ENCODE measurements around the gene CCDC179. TPM values are rescaled to one million over a fixed set of nuclear protein-coding genes. Genes with fewer than 3 reads are reported as not detected.

The CCDC179 gene
- total RNA-seq, 1 donor, result not detected

GRCh38 chr11:22809893-22810292, 50.4 kb downstream of the CCDC179 start:
- H3K9me3 ChIP-seq (ENCODE audit: low read depth, low read length), result no peaks in the 10 kb centered on the region
- H4K20me1 ChIP-seq (ENCODE audit: insufficient read depth, low read length), result no peaks in the 10 kb centered on the region
- no peaks in the 10 kb centered on the region for H3K79me2 ChIP-seq (ENCODE audit: insufficient read depth, low read length)
- no peak overlapping the region for H3K4me3 ChIP-seq (ENCODE audit: insufficient read depth, low read length)
- no peak overlapping the region for H3K4me2 ChIP-seq (ENCODE audit: insufficient read depth, low read length)
- no peak overlapping the region for H2AFZ ChIP-seq (ENCODE audit: low read length)
- TF ChIP-seq, protein P1, sequence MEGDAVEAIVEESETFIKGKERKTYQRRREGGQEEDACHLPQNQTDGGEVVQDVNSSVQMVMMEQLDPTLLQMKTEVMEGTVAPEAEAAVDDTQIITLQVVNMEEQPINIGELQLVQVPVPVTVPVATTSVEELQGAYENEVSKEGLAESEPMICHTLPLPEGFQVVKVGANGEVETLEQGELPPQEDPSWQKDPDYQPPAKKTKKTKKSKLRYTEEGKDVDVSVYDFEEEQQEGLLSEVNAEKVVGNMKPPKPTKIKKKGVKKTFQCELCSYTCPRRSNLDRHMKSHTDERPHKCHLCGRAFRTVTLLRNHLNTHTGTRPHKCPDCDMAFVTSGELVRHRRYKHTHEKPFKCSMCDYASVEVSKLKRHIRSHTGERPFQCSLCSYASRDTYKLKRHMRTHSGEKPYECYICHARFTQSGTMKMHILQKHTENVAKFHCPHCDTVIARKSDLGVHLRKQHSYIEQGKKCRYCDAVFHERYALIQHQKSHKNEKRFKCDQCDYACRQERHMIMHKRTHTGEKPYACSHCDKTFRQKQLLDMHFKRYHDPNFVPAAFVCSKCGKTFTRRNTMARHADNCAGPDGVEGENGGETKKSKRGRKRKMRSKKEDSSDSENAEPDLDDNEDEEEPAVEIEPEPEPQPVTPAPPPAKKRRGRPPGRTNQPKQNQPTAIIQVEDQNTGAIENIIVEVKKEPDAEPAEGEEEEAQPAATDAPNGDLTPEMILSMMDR (IDR thresholded peaks at IDR 0.05; ENCODE audit: extremely low read depth, low read depth, low read length), result no peak
- no peaks in the 10 kb centered on the region for H3K4me1 ChIP-seq (ENCODE audit: insufficient read depth, low read length)
- no peak overlapping the region for H3K27ac ChIP-seq (ENCODE audit: low read depth, low read length)
- no peaks in the 10 kb centered on the region for H3K36me3 ChIP-seq (ENCODE audit: insufficient read depth, low read length)
- no peak for DNase-seq (ENCODE audit: insufficient read length, low spot score, missing footprints)
- H3K27me3 ChIP-seq (ENCODE audit: insufficient read depth, low read length), result no peaks in the 10 kb centered on the region

GRCh38 chr11:22808571-22809197, 51.6 kb downstream of the CCDC179 start:
- Histone ChIP-seq H3K9me3 (ENCODE audit: low read depth, low read length) (no peaks in the 10 kb centered on the region), H3K36me3 (ENCODE audit: insufficient read depth, low read length) (no peaks in the 10 kb centered on the region), H4K20me1 (ENCODE audit: insufficient read depth, low read length) (no peaks in the 10 kb centered on the region), H3K4me3 (ENCODE audit: insufficient read depth, low read length) (no peak overlapping the region), H3K4me1 (ENCODE audit: insufficient read depth, low read length) (no peaks in the 10 kb centered on the region), H3K27me3 (ENCODE audit: insufficient read depth, low read length) (no peaks in the 10 kb centered on the region), H3K79me2 (ENCODE audit: insufficient read depth, low read length) (no peaks in the 10 kb centered on the region), H2AFZ (ENCODE audit: low read length) (no peak overlapping the region), H3K27ac (ENCODE audit: low read depth, low read length) (no peak overlapping the region), H3K4me2 (ENCODE audit: insufficient read depth, low read length) (no peak overlapping the region)
- no peak for DNase-seq (ENCODE audit: insufficient read length, low spot score, missing footprints)
- TF ChIP-seq, protein P1 (IDR thresholded peaks at IDR 0.05; ENCODE audit: extremely low read depth, low read depth, low read length), result no peak

GRCh38 chr11:22807855-22808570, 52.3 kb downstream of the CCDC179 start:
- Histone ChIP-seq H3K79me2 (ENCODE audit: insufficient read depth, low read length) (no peaks in the 10 kb centered on the region), H3K27me3 (ENCODE audit: insufficient read depth, low read length) (no peaks in the 10 kb centered on the region), H3K36me3 (ENCODE audit: insufficient read depth, low read length) (no peaks in the 10 kb centered on the region), H3K4me2 (ENCODE audit: insufficient read depth, low read length) (no peak overlapping the region), H3K4me1 (ENCODE audit: insufficient read depth, low read length) (no peaks in the 10 kb centered on the region), H3K27ac (ENCODE audit: low read depth, low read length) (no peak overlapping the region), H3K9me3 (ENCODE audit: low read depth, low read length) (no peaks in the 10 kb centered on the region), H2AFZ (ENCODE audit: low read length) (no peak overlapping the region), H4K20me1 (ENCODE audit: insufficient read depth, low read length) (no peaks in the 10 kb centered on the region), H3K4me3 (ENCODE audit: insufficient read depth, low read length) (no peak overlapping the region)
- no peak for DNase-seq (ENCODE audit: insufficient read length, low spot score, missing footprints)
- TF ChIP-seq, protein P1 (IDR thresholded peaks at IDR 0.05; ENCODE audit: extremely low read depth, low read depth, low read length), result no peak

- TF ChIP-seq, protein P1 (IDR thresholded peaks at IDR 0.05; ENCODE audit: extremely low read depth, low read depth, low read length), result no peak
- Histone ChIP-seq H3K4me3 (ENCODE audit: insufficient read depth, low read length) (no peak overlapping the region), H3K79me2 (ENCODE audit: insufficient read depth, low read length) (no peaks in the 10 kb centered on the region), H3K27me3 (ENCODE audit: insufficient read depth, low read length) (no peaks in the 10 kb centered on the region), H3K9me3 (ENCODE audit: low read depth, low read length) (no peaks in the 10 kb centered on the region), H2AFZ (ENCODE audit: low read length) (no peak overlapping the region), H3K27ac (ENCODE audit: low read depth, low read length) (no peak overlapping the region), H4K20me1 (ENCODE audit: insufficient read depth, low read length) (no peaks in the 10 kb centered on the region), H3K36me3 (ENCODE audit: insufficient read depth, low read length) (no peaks in the 10 kb centered on the region), H3K4me1 (ENCODE audit: insufficient read depth, low read length) (no peaks in the 10 kb centered on the region), H3K4me2 (ENCODE audit: insufficient read depth, low read length) (no peak overlapping the region)
- no peak for DNase-seq (ENCODE audit: insufficient read length, low spot score, missing footprints)
Measured at GRCh38 chr11:22807391-22807790, 52.9 kb downstream of the CCDC179 start.

Data from osteoblast (primary cell).